ENCODE measurements around the gene C12orf56. TPM values are rescaled to one million over a fixed set of nuclear protein-coding genes. Genes with fewer than 3 reads are reported as not detected.

Gene C12orf56
- total and polyA plus RNA-seq, 9 of the 15 experiments (the other 6 are each of a cell fraction or from before 2014, with no cell fraction given), result 0.40 to 4.8 (median 1.2) TPM

DNA sequence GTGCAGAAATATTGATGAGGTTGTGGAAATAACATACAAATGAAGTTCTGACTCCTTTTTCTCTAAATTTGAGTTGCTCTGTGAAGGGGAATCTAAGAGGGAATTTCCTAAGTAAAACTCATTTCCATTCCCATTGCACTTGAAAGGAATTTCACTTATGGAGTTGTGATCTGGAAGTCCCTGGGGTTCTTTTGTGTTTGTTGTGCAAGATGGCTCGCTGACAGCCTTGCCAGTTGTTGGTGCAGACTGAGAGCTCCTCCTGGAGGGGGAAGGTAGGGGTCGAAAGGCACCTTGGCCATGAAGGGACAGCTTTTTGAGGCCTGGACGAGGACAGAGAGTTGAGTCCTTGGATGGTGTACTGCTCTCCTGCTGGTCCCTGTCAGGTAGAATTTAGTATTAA is 72.0 kb downstream of the C12orf56 start:
- Histone ChIP-seq H3K4me3 (no peak overlapping the region), H3K4me1 (replicated peaks in 1 of 2; ENCODE audit: control insufficient read depth in 2 of 2, insufficient read depth in 2 of 2, low read length in 2 of 2) (peaks cover 0 to 3% of the 10 kb centered on the region in 2 experiments; a peak in 1 of 5 replicates), H3K4me2 (ENCODE audit: insufficient read depth, low read length) (no peak overlapping the region), H3K36me3 (ENCODE audit: control insufficient read depth, insufficient read depth, low read length) (no peaks in the 10 kb centered on the region), H4K20me1 (replicated peaks; ENCODE audit: control insufficient read depth, insufficient read depth, low read length) (no peaks in the 10 kb centered on the region), H3K9ac (ENCODE audit: insufficient read depth in 1 of 2, low read depth in 2 of 2, low read length in 2 of 2) (no peak overlapping the region), H3K27me3 (ENCODE audit: control insufficient read depth in 2 of 2, insufficient read depth in 2 of 2, low read length in 2 of 2) (peaks cover 0 to 4% of the 10 kb centered on the region in 2 experiments; a peak in 3 of 5 replicates), H2AFZ (ENCODE audit: low read depth, low read length) (peak overlapping the region; percentile 53), H3K27ac (ENCODE audit: extremely low read depth, low read depth, low read length) (no peak overlapping the region), H3K9me3 (replicated peaks; ENCODE audit: control insufficient read depth, insufficient read depth, low read depth, low read length) (no peaks in the 10 kb centered on the region), H3K9me1 (ENCODE audit: control insufficient read depth, insufficient read depth, low read length) (no peaks in the 10 kb centered on the region), H3K79me2 (ENCODE audit: control insufficient read depth, insufficient read depth, low read length) (no peaks in the 10 kb centered on the region)
- FAIRE-seq (no peak), DNase-seq (ENCODE audit: extremely low read depth in 1 of 4, low spot score in 3 of 4) (peak in 1 of 4 experiments; percentile 7), ATAC-seq (peak; percentile 53)
- WGBS (ENCODE audit: insufficient coverage, low coverage, missing lambda C conversion rate), result 23% methylated on average over 3 of the region's 3 CpGs
- intact Hi-C loops (cut with micrococcal nuclease) (loop anchor here (5.0 kb wide), 1 partner anchor 46 kb away; no protein-coding TSS in a partner anchor), in situ Hi-C loops (cut with MboI) (loop anchor here (5.0 kb wide), 1 partner anchor 51 kb away; no protein-coding TSS in a partner anchor)
- BruUV-seq (replicated peaks), result no TSS peak
- CTCF ChIA-PET (ENCODE audit: low intra/inter-chr PET ratio), result no interaction called here
- POLR2A ChIA-PET, result no interaction called here
- TF ChIP-seq GTF2F1 (IDR thresholded peaks at IDR 0.05; ENCODE audit: low read depth, low read length) (no peak), RAD21 (CRISPR knock-in tag; conservative IDR thresholded peaks at IDR 0.05 in 1 of 2, IDR thresholded peaks at IDR 0.05 in 1 of 2) (0 out of 4 replicates have a peak, but pooled peaks of 1 of the 2 experiments have one; percentile 7), ETV5 (CRISPR knock-in tag; IDR thresholded peaks at IDR 0.05; ENCODE audit: low read depth) (no peak)
- TF ChIP-seq, protein P1, sequence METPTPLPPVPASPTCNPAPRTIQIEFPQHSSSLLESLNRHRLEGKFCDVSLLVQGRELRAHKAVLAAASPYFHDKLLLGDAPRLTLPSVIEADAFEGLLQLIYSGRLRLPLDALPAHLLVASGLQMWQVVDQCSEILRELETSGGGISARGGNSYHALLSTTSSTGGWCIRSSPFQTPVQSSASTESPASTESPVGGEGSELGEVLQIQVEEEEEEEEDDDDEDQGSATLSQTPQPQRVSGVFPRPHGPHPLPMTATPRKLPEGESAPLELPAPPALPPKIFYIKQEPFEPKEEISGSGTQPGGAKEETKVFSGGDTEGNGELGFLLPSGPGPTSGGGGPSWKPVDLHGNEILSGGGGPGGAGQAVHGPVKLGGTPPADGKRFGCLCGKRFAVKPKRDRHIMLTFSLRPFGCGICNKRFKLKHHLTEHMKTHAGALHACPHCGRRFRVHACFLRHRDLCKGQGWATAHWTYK (CRISPR knock-in tag; IDR thresholded peaks at IDR 0.05), result no peak
- TF ChIP-seq, protein P2, sequence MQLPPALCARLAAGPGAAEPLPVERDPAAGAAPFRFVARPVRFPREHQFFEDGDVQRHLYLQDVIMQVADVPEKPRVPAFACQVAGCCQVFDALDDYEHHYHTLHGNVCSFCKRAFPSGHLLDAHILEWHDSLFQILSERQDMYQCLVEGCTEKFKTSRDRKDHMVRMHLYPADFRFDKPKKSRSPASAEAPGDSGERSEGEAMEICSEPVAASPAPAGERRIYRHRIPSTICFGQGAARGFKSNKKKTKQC (CRISPR knock-in tag; IDR thresholded peaks at IDR 0.05), result no peak

Measured in K562 (cell line).